Endothelial cell of umbilical vein (primary cell): ENCODE data around the gene RPL39. TPM values are rescaled to one million over a fixed set of nuclear protein-coding genes. Genes with fewer than 3 reads are reported as not detected.

Experiments used
- BruUV-seq: library from RNA; stranded (reverse); fragments of 400-500 nt; replicated peaks from 2 replicates; lab custom pipeline; 2021; lab: Mats Ljungman, UMichigan
- CTCF ChIA-PET: fragments of 300-600, 350-600 bp; sonication (Branson Sonifier 250); formaldehyde crosslinking; loops from one replicate; lab custom pipeline; 2021; ENCODE audit warnings: antibody characterized with exemption, inconsistent platforms; lab: Charles Lee
- POLR2A ChIA-PET: fragments of 300-600, 350-600 bp; sonication (Branson Sonifier 250); formaldehyde crosslinking; loops from one replicate; lab custom pipeline; 2021; ENCODE audit warnings: antibody characterized with exemption, inconsistent platforms; lab: Charles Lee
- DNase-seq: peaks from one replicate; pipeline ENCODE4 v3.0.0-alpha.2; 2011; ENCODE audit warnings: low read depth, low spot score
- FAIRE-seq: peaks from 2 replicates; lab custom pipeline; 2011; peaks lifted over from hg19 to GRCh38; lab: Jason Lieb, UNC
- H2AFZ ChIP-seq: 2 replicates; pipeline ENCODE4 v1.6.0; 2012; ENCODE audit warnings: low read depth, low read length, control low read depth, inconsistent platforms
- H3K27ac ChIP-seq: 2 replicates; pipeline ENCODE4 v1.5.1; 2011; ENCODE audit warnings: low read depth, mild to moderate bottlenecking, control low read depth, low read length, moderate library complexity; ENCODE audit not compliant: insufficient read depth
- H3K27me3 ChIP-seq, 2 experiments: 2 replicates each; pipeline versions ENCODE4 v1.6.0 to v1.6.1; 2011; ENCODE audit warnings: low read length in 2 of 2, mixed read lengths in 1 of 2; ENCODE audit not compliant: control insufficient read depth in 2 of 2, insufficient read depth in 2 of 2
- H3K36me3 ChIP-seq, 2 experiments: 2 replicates in 1 of 2; 3 replicates in 1 of 2; pipeline ENCODE4 v1.5.1; 2011; ENCODE audit warnings: low read length in 2 of 2, mild to moderate bottlenecking in 1 of 2, moderate library complexity in 1 of 2; ENCODE audit not compliant: control insufficient read depth in 2 of 2, insufficient read depth in 2 of 2; ENCODE audit errors: extremely low read depth in 1 of 2
- H3K4me1 ChIP-seq: 3 replicates; pipeline ENCODE4 v1.5.1; 2011; ENCODE audit warnings: mild to moderate bottlenecking, low read length; ENCODE audit not compliant: control insufficient read depth, insufficient read depth; ENCODE audit errors: extremely low read depth
- H3K4me2 ChIP-seq: 2 replicates; pipeline ENCODE4 v1.6.1; 2011; ENCODE audit warnings: low read length, control low read depth, mixed read lengths; ENCODE audit not compliant: insufficient read depth
- H3K4me3 ChIP-seq, 3 experiments: fragments of 200-600 bp in 1 of 3; sonication (generic), shearing (Covaris generic) in 1 of 3; replicated peaks in 1 of 3; 2 replicates each; pipeline ENCODE4 v1.5.1; 2011 to 2016; ENCODE audit warnings: control low read depth in 3 of 3, low read length in 3 of 3, mild to moderate bottlenecking in 2 of 3, inconsistent platforms in 1 of 3, low read depth in 1 of 3, moderate library complexity in 1 of 3; ENCODE audit not compliant: insufficient read depth in 1 of 3
- H3K79me2 ChIP-seq: 2 replicates; pipeline ENCODE4 v1.6.0; 2012; ENCODE audit warnings: low read length, inconsistent platforms; ENCODE audit not compliant: control insufficient read depth, insufficient read depth
- H3K9ac ChIP-seq: replicated peaks from 2 replicates; pipeline ENCODE3; 2011; ENCODE audit warnings: low read length, control low read depth; ENCODE audit not compliant: insufficient read depth; ENCODE audit errors: extremely low read depth
- H3K9me1 ChIP-seq: replicated peaks from 3 replicates; pipeline ENCODE4 v1.6.0; 2011; ENCODE audit warnings: mild to moderate bottlenecking, low read length; ENCODE audit not compliant: control insufficient read depth, insufficient read depth; ENCODE audit errors: extremely low read depth
- H3K9me3 ChIP-seq: replicated peaks from 2 replicates; pipeline ENCODE4 v1.5.1; 2012; ENCODE audit warnings: low read length, inconsistent platforms; ENCODE audit not compliant: control insufficient read depth, insufficient read depth
- H4K20me1 ChIP-seq: replicated peaks from 2 replicates; pipeline ENCODE3; 2011; ENCODE audit warnings: mild to moderate bottlenecking, low read length; ENCODE audit not compliant: control insufficient read depth, insufficient read depth; ENCODE audit errors: extremely low read depth
- CTCF ChIP-seq, 2 donors: IDR thresholded peaks; 1 replicate in 1 of 2; 2 replicates in 1 of 2; pipeline ENCODE4 v1.5.1; 2011; ENCODE audit warnings: low read length in 2 of 2, mild to moderate bottlenecking in 2 of 2, moderate library complexity in 2 of 2, control low read depth in 1 of 2, inconsistent platforms in 1 of 2, low read depth in 1 of 2; ENCODE audit not compliant: insufficient read depth in 1 of 2; ENCODE audit errors: extremely low read depth in 1 of 2
- EZH2 ChIP-seq: IDR thresholded peaks from 2 replicates; pipeline ENCODE4 v1.6.1; 2012; ENCODE audit warnings: borderline replicate concordance, low read depth, mild to moderate bottlenecking, moderate library complexity, low read length, inconsistent platforms; ENCODE audit not compliant: severe bottlenecking
- FOS ChIP-seq: IDR thresholded peaks from 2 replicates; pipeline ENCODE4 v1.6.1; 2011; ENCODE audit warnings: mild to moderate bottlenecking, low read length, moderate library complexity, borderline replicate concordance; ENCODE audit not compliant: insufficient read depth
- GATA2 ChIP-seq: IDR thresholded peaks from 2 replicates; pipeline ENCODE4 v1.7.0; 2011; ENCODE audit warnings: low read depth, mild to moderate bottlenecking, moderate library complexity, mixed read lengths, low read length; ENCODE audit not compliant: insufficient read length, insufficient read depth
- JUN ChIP-seq: IDR thresholded peaks from 2 replicates; pipeline ENCODE4 v1.6.1; 2011; ENCODE audit warnings: borderline replicate concordance, low read depth; ENCODE audit not compliant: insufficient read length, insufficient read depth
- MYC ChIP-seq: IDR thresholded peaks from one replicate; pipeline ENCODE4 v1.6.1; 2011; ENCODE audit warnings: mild to moderate bottlenecking, low read depth, low read length
- POLR2A ChIP-seq: IDR thresholded peaks from 2 replicates; pipeline ENCODE4 v1.6.1; 2012; ENCODE audit warnings: low read depth, mild to moderate bottlenecking, control low read depth, low read length
- POLR2AphosphoS5 ChIP-seq: IDR thresholded peaks from 2 replicates; pipeline ENCODE4 v1.6.1; 2012; ENCODE audit warnings: low read depth, mild to moderate bottlenecking, control low read depth, low read length, moderate library complexity; ENCODE audit not compliant: insufficient read depth
- dilution Hi-C: fragments of 300-500 bp; cut with MboI; formaldehyde crosslinking; loops from one replicate; pipeline ENCODE4 v1.15.0; 2019; ENCODE audit warnings: low sequenced_read_pairs; ENCODE audit not compliant: extremely low pct_ligation_motif_present
- intact Hi-C: fragments of 100-400 bp; cut with micrococcal nuclease; formaldehyde crosslinking; loops from one replicate; pipeline ENCODE4 v1.10.0; 2022
- polyA plus RNA-seq, 4 experiments: library from polyadenylated mRNA; depleted of rRNA in 3 of 4; stranded (reverse) in 3 of 4; unstranded in 1 of 4; fragments of >200 nt; gene quantifications; 2 replicates each; pipeline versions ENCODE4 v1.2.1 to v1.2.3, GENCODE V29; 2011 to 2012; ENCODE audit warnings: missing spikeins in 1 of 4
- total RNA-seq: library from RNA; stranded (reverse); gene quantifications from 2 replicates; pipeline ENCODE4 v1.2.3, GENCODE V29; 2021
- TF ChIP-seq, protein P1 (sequence below): IDR thresholded peaks from 2 replicates; pipeline ENCODE4 v1.6.1; 2011; ENCODE audit not compliant: insufficient read depth, insufficient read length

RPL39 gene
- total and polyA plus RNA-seq, 2 donors (not counting 3 experiments of a cell fraction or from before 2014, with no cell fraction given), result 1,305 to 1,516 TPM

- FAIRE-seq (no peak), DNase-seq (no peak)
- no peak for TF ChIP-seq MYC
- no peak for TF ChIP-seq CTCF (IDR thresholded peaks at IDR 0.05; ENCODE audit: extremely low read depth in 1 of 2, insufficient read depth in 1 of 2, low read depth in 1 of 2, low read length in 2 of 2)
- TF ChIP-seq EZH2, result no peak
- TF ChIP-seq, protein P1, sequence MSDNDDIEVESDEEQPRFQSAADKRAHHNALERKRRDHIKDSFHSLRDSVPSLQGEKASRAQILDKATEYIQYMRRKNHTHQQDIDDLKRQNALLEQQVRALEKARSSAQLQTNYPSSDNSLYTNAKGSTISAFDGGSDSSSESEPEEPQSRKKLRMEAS, result no peak
- TF ChIP-seq FOS, result no peak
- no peak for TF ChIP-seq GATA2
- no peak for TF ChIP-seq POLR2AphosphoS5
- no peak for TF ChIP-seq POLR2A
- TF ChIP-seq JUN, result no peak
- H3K4me1 ChIP-seq, result no peaks in the 10 kb centered on the region
- no peak overlapping the region for H3K4me3 ChIP-seq
- H3K9ac ChIP-seq, result no peak overlapping the region
- dilution Hi-C loops, result no loop called here
- H3K79me2 ChIP-seq, result no peaks in the 10 kb centered on the region
- H4K20me1 ChIP-seq, result no peaks in the 10 kb centered on the region
- H3K27ac ChIP-seq, result no peak overlapping the region
- H3K36me3 ChIP-seq, result no peaks in the 10 kb centered on the region
- H3K9me3 ChIP-seq, result no peaks in the 10 kb centered on the region
- ChIA-PET CTCF (no interaction called here), POLR2A (no interaction called here)
- no peaks in the 10 kb centered on the region for H3K27me3 ChIP-seq
- no peaks in the 10 kb centered on the region for H3K9me1 ChIP-seq
- intact Hi-C loops, result no loop called here
- H3K4me2 ChIP-seq, result no peak overlapping the region
- no peak overlapping the region for H2AFZ ChIP-seq
- no TSS peak for BruUV-seq
Observed at GRCh38 chrX:119801253-119802221, 10.1 kb upstream of the RPL39 start.
